Ishikawa (cell line): ENCODE measurements around the gene P2RY12.

Source experiments
- CEBPB ChIP-seq: IDR thresholded peaks from 2 replicates; pipeline ENCODE4 v1.6.1; 2012
- CREB1 ChIP-seq: IDR thresholded peaks from 2 replicates; pipeline ENCODE4 v1.6.1; 2012; ENCODE audit warnings: low read depth
- EGR1 ChIP-seq: IDR thresholded peaks from 2 replicates; pipeline ENCODE4 v1.6.1; 2012
- EP300 ChIP-seq: IDR thresholded peaks from 2 replicates; pipeline ENCODE4 v1.6.1; 2012; ENCODE audit warnings: borderline replicate concordance
- FOXM1 ChIP-seq: IDR thresholded peaks from 2 replicates; pipeline ENCODE4 v1.6.1; 2012; ENCODE audit warnings: low read depth, borderline replicate concordance
- NFIC ChIP-seq: IDR thresholded peaks from 2 replicates; pipeline ENCODE4 v1.6.1; 2012
- RAD21 ChIP-seq: IDR thresholded peaks from 2 replicates; pipeline ENCODE4 v1.6.1; 2012; ENCODE audit warnings: low read depth
- TAF1 ChIP-seq: IDR thresholded peaks from 2 replicates; pipeline ENCODE4 v1.6.1; 2012; ENCODE audit warnings: low read depth, mild to moderate bottlenecking
- TCF12 ChIP-seq: IDR thresholded peaks from 2 replicates; pipeline ENCODE4 v1.6.1; 2012; ENCODE audit warnings: low read depth
- YY1 ChIP-seq: IDR thresholded peaks from 2 replicates; pipeline ENCODE4 v1.6.1; 2012; ENCODE audit warnings: low read depth
- TF ChIP-seq, protein P1 (sequence below): IDR thresholded peaks from 2 replicates; pipeline ENCODE4 v1.6.1; 2012
- TF ChIP-seq, protein P2 (sequence below): IDR thresholded peaks from 2 replicates; pipeline ENCODE4 v1.6.1; 2012; ENCODE audit warnings: low read depth, mild to moderate bottlenecking

GRCh38 chr3:151319628-151320027 is 64.9 kb downstream of the P2RY12 start:
- TF ChIP-seq, protein P1, sequence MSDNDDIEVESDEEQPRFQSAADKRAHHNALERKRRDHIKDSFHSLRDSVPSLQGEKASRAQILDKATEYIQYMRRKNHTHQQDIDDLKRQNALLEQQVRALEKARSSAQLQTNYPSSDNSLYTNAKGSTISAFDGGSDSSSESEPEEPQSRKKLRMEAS, result no peak
- TF ChIP-seq CREB1 (no peak), TAF1 (no peak), FOXM1 (no peak), YY1 (no peak), EP300 (no peak), EGR1 (no peak), TCF12 (no peak), NFIC (no peak), CEBPB (no peak), RAD21 (no peak)
- TF ChIP-seq, protein P2, sequence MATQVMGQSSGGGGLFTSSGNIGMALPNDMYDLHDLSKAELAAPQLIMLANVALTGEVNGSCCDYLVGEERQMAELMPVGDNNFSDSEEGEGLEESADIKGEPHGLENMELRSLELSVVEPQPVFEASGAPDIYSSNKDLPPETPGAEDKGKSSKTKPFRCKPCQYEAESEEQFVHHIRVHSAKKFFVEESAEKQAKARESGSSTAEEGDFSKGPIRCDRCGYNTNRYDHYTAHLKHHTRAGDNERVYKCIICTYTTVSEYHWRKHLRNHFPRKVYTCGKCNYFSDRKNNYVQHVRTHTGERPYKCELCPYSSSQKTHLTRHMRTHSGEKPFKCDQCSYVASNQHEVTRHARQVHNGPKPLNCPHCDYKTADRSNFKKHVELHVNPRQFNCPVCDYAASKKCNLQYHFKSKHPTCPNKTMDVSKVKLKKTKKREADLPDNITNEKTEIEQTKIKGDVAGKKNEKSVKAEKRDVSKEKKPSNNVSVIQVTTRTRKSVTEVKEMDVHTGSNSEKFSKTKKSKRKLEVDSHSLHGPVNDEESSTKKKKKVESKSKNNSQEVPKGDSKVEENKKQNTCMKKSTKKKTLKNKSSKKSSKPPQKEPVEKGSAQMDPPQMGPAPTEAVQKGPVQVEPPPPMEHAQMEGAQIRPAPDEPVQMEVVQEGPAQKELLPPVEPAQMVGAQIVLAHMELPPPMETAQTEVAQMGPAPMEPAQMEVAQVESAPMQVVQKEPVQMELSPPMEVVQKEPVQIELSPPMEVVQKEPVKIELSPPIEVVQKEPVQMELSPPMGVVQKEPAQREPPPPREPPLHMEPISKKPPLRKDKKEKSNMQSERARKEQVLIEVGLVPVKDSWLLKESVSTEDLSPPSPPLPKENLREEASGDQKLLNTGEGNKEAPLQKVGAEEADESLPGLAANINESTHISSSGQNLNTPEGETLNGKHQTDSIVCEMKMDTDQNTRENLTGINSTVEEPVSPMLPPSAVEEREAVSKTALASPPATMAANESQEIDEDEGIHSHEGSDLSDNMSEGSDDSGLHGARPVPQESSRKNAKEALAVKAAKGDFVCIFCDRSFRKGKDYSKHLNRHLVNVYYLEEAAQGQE, result no peak
